IMR-90 (cell line): Measurements from ENCODE around the gene CPSF2. TPM values are rescaled to one million over a fixed set of nuclear protein-coding genes. Genes with fewer than 3 reads are reported as not detected.

Source experiments
- ATAC-seq: fragments of 200-7000 bp; cut with Tn5 transposase; 2 replicates; pipeline ENCODE4 v1.9.1; 2020; ENCODE audit warnings: low read depth, mild to moderate bottlenecking, moderate library complexity
- BruUV-seq: library from RNA; stranded (reverse); fragments of 400-500 nt; replicated peaks from 2 replicates; lab custom pipeline; 2021; lab: Mats Ljungman, UMichigan
- CTCF ChIA-PET: fragments of 300-600 bp; formaldehyde crosslinking; extraction: SDS; loops from one replicate; lab custom pipeline; 2021; ENCODE audit warnings: antibody characterized with exemption; lab: Yijun Ruan, JAX
- POLR2A ChIA-PET: fragments of 300-600 bp; sonication (Branson Sonifier 250); formaldehyde crosslinking; loops from one replicate; lab custom pipeline; 2022; ENCODE audit warnings: antibody characterized with exemption; ENCODE audit not compliant: unreplicated experiment; lab: Charles Lee
- DNase-seq: peaks from one replicate; pipeline ENCODE4 v3.0.0; 2013
- H2AFZ ChIP-seq: replicated peaks from 2 replicates; pipeline ENCODE3; 2013; ENCODE audit warnings: low read length, mild to moderate bottlenecking; ENCODE audit not compliant: poor library complexity
- H2AK5ac ChIP-seq: 2 replicates; pipeline ENCODE4 v1.6.1; 2013; ENCODE audit warnings: low read depth, low read length, inconsistent platforms
- H2AK9ac ChIP-seq: replicated peaks from 2 replicates; pipeline ENCODE3; 2013; ENCODE audit warnings: mild to moderate bottlenecking, low read depth, low read length, moderate library complexity; ENCODE audit not compliant: poor library complexity
- H2BK120ac ChIP-seq: 2 replicates; pipeline ENCODE4 v1.6.1; 2013; ENCODE audit warnings: low read depth, low read length, inconsistent platforms
- H2BK15ac ChIP-seq: 3 replicates; pipeline ENCODE4 v1.6.1; 2013; ENCODE audit warnings: low read depth, low read length, inconsistent platforms
- H2BK20ac ChIP-seq: 2 replicates; pipeline ENCODE4 v1.6.1; 2013; ENCODE audit warnings: low read depth, mild to moderate bottlenecking, inconsistent platforms, low read length, moderate library complexity
- H2BK5ac ChIP-seq: 2 replicates; pipeline ENCODE4 v1.6.1; 2013; ENCODE audit warnings: mild to moderate bottlenecking, low read depth, low read length, inconsistent platforms; ENCODE audit not compliant: poor library complexity, severe bottlenecking
- H3K14ac ChIP-seq: replicated peaks from 2 replicates; pipeline ENCODE4 v1.6.1; 2013; ENCODE audit warnings: low read depth, low read length, inconsistent platforms
- H3K18ac ChIP-seq: 2 replicates; pipeline ENCODE4 v1.6.1; 2013; ENCODE audit warnings: low read depth, low read length, control low read depth
- H3K23ac ChIP-seq: 2 replicates; pipeline ENCODE4 v1.6.1; 2013; ENCODE audit warnings: low read depth, low read length, inconsistent platforms
- H3K27ac ChIP-seq: 2 replicates; pipeline ENCODE4 v1.5.1; 2013; ENCODE audit warnings: mild to moderate bottlenecking, control low read depth, low read length; ENCODE audit not compliant: insufficient read depth
- H3K27me3 ChIP-seq: 2 replicates; pipeline ENCODE4 v1.6.1; 2013; ENCODE audit warnings: low read length; ENCODE audit not compliant: control insufficient read depth, insufficient read depth
- H3K36me3 ChIP-seq: 2 replicates; pipeline ENCODE4 v1.6.1; 2013; ENCODE audit warnings: low read length, mixed read lengths; ENCODE audit not compliant: control insufficient read depth, insufficient read depth
- H3K4ac ChIP-seq: 2 replicates; pipeline ENCODE4 v1.6.1; 2013; ENCODE audit warnings: low read depth, low read length, inconsistent platforms
- H3K4me1 ChIP-seq: 2 replicates; pipeline ENCODE4 v1.6.1; 2013; ENCODE audit warnings: low read length, mixed read lengths; ENCODE audit not compliant: control insufficient read depth, insufficient read depth
- H3K4me2 ChIP-seq: 2 replicates; pipeline ENCODE4 v1.6.1; 2013; ENCODE audit warnings: low read depth, mild to moderate bottlenecking, control low read depth, low read length, moderate library complexity
- H3K4me3 ChIP-seq: 2 replicates; pipeline ENCODE4 v1.5.1; 2013; ENCODE audit warnings: low read depth, mild to moderate bottlenecking, control low read depth, low read length, moderate library complexity; ENCODE audit not compliant: insufficient read depth
- H3K56ac ChIP-seq: 2 replicates; pipeline ENCODE4 v1.6.1; 2013; ENCODE audit warnings: low read length, inconsistent platforms; ENCODE audit not compliant: insufficient read depth; ENCODE audit errors: extremely low read depth
- H3K79me1 ChIP-seq, 2 experiments: 2 replicates each; pipeline ENCODE4 v1.6.1; 2013; ENCODE audit warnings: low read length in 2 of 2, inconsistent platforms in 1 of 2, low read depth in 1 of 2
- H3K9ac ChIP-seq: 2 replicates; pipeline ENCODE4 v1.6.1; 2013; ENCODE audit warnings: low read depth, low read length, control low read depth
- H3K9me1 ChIP-seq: 2 replicates; pipeline ENCODE4 v1.6.1; 2013; ENCODE audit warnings: low read length, inconsistent platforms; ENCODE audit not compliant: insufficient read depth
- H3K9me3 ChIP-seq: 2 replicates; pipeline ENCODE4 v1.6.1; 2013; ENCODE audit warnings: low read length; ENCODE audit not compliant: control insufficient read depth, insufficient read depth
- H4K20me1 ChIP-seq: 2 replicates; pipeline ENCODE4 v1.6.1; 2013; ENCODE audit warnings: low read length, inconsistent platforms; ENCODE audit not compliant: insufficient read depth
- H4K5ac ChIP-seq: 2 replicates; pipeline ENCODE4 v1.6.1; 2013; ENCODE audit warnings: mild to moderate bottlenecking, low read depth, low read length, control low read depth
- H4K8ac ChIP-seq, 2 experiments: 2 replicates each; pipeline ENCODE4 v1.6.1; 2013; ENCODE audit warnings: low read depth in 2 of 2, low read length in 2 of 2, control low read depth in 1 of 2, inconsistent platforms in 1 of 2
- H4K91ac ChIP-seq: 2 replicates; pipeline ENCODE4 v1.6.1; 2013; ENCODE audit warnings: low read depth, low read length, inconsistent platforms; ENCODE audit not compliant: insufficient read depth
- BHLHE40 ChIP-seq: fragments of 150-350 bp; IDR thresholded peaks from 2 replicates; pipeline ENCODE4 v1.6.1; 2016; ENCODE audit warnings: mild to moderate bottlenecking, low read depth, low read length
- CEBPB ChIP-seq: IDR thresholded peaks from 2 replicates; pipeline ENCODE4 v1.6.1; 2012; ENCODE audit warnings: low read depth, low read length, improper control_type of control experiment
- CHD1 ChIP-seq: IDR thresholded peaks from 2 replicates; pipeline ENCODE4 v1.6.1; 2012; ENCODE audit warnings: low read depth, low read length, improper control_type of control experiment
- ELK1 ChIP-seq: fragments of 150-350 bp; IDR thresholded peaks from 2 replicates; pipeline ENCODE4 v1.6.1; 2016; ENCODE audit warnings: low read depth, mild to moderate bottlenecking, low read length, moderate library complexity, borderline replicate concordance
- FOS ChIP-seq: fragments of 150-350 bp; IDR thresholded peaks from 2 replicates; pipeline ENCODE4 v1.6.1; 2016; ENCODE audit warnings: low read depth, low read length
- MAFK ChIP-seq: IDR thresholded peaks from 2 replicates; pipeline ENCODE4 v1.6.1; 2012; ENCODE audit warnings: low read depth, low read length, improper control_type of control experiment
- MAZ ChIP-seq: IDR thresholded peaks from 2 replicates; pipeline ENCODE4 v1.6.1; 2012; ENCODE audit warnings: low read depth, mild to moderate bottlenecking, low read length, improper control_type of control experiment, moderate library complexity, borderline replicate concordance
- MXI1 ChIP-seq: IDR thresholded peaks from 2 replicates; pipeline ENCODE4 v1.6.1; 2012; ENCODE audit warnings: low read depth, mild to moderate bottlenecking, low read length, moderate library complexity, borderline replicate concordance
- NFE2L2 ChIP-seq: fragments of 150-350 bp; IDR thresholded peaks from 2 replicates; pipeline ENCODE4 v1.6.1; 2016; ENCODE audit warnings: low read depth, mild to moderate bottlenecking, low read length
- POLR2A ChIP-seq: IDR thresholded peaks from 2 replicates; pipeline ENCODE4 v1.6.1; 2012; ENCODE audit warnings: mild to moderate bottlenecking, low read depth, low read length
- RAD21 ChIP-seq: IDR thresholded peaks from 2 replicates; pipeline ENCODE4 v1.6.1; 2012; ENCODE audit warnings: low read length, improper control_type of control experiment
- RCOR1 ChIP-seq: IDR thresholded peaks from 2 replicates; pipeline ENCODE4 v1.6.1; 2012; ENCODE audit warnings: mild to moderate bottlenecking, low read length, improper control_type of control experiment; ENCODE audit not compliant: insufficient replicate concordance
- RFX5 ChIP-seq: IDR thresholded peaks from 2 replicates; pipeline ENCODE4 v1.8.0; 2012; ENCODE audit warnings: low read depth, mild to moderate bottlenecking, low read length, moderate library complexity
- SMC3 ChIP-seq: fragments of 150-350 bp; IDR thresholded peaks from 2 replicates; pipeline ENCODE4 v1.6.1; 2016; ENCODE audit warnings: low read depth, mild to moderate bottlenecking, antibody characterized with exemption, low read length, moderate library complexity
- WGBS, 2 experiments: methylation state at CpG; one replicate each; pipeline versions ENCODE4 v1.1.5 to v1.1.7; 2013; ENCODE audit warnings: missing lambda C conversion rate in 2 of 2; ENCODE audit not compliant: insufficient read length in 1 of 2; ENCODE audit errors: extremely low coverage in 2 of 2; 5-methylcytosine and 5-hydroxymethylcytosine counted together
- dilution Hi-C: fragments of 300-500 bp; cut with HindIII; formaldehyde crosslinking; loops from one replicate; pipeline ENCODE4 v1.14.3; 2018; ENCODE audit warnings: low sequenced_read_pairs; ENCODE audit not compliant: unreplicated experiment
- in situ Hi-C: fragments of 300-500 bp; cut with MboI; formaldehyde crosslinking; loops from 3 replicates; pipeline ENCODE4 v1.14.3; 2019; ENCODE audit warnings: low sequenced_read_pairs, inconsistent platforms, mixed read lengths
- intact Hi-C: fragments of 100-400 bp; cut with micrococcal nuclease; formaldehyde crosslinking; loops from 2 replicates; pipeline ENCODE4 v1.10.0; 2022
- polyA plus RNA-seq, 3 experiments: library from polyadenylated mRNA; depleted of rRNA; stranded (reverse); fragments of >200 nt; gene quantifications; 2 replicates each; pipeline ENCODE4 v1.2.3, GENCODE V29; 2012; ENCODE audit warnings: low replicate concordance in 1 of 3
- total RNA-seq: library from RNA; depleted of rRNA; stranded (reverse); fragments of >200 nt; gene quantifications from 2 replicates; pipeline ENCODE4 v1.2.3, GENCODE V29; 2012
- TF ChIP-seq, protein P1 (sequence below): fragments of 150-350 bp; IDR thresholded peaks from 2 replicates; pipeline ENCODE4 v1.6.1; 2017; ENCODE audit warnings: mild to moderate bottlenecking, antibody characterized with exemption, low read length, low read depth
- TF ChIP-seq, protein P2 (sequence below): conservative IDR thresholded peaks from 2 replicates; pipeline ENCODE4 v1.5.1; 2012; ENCODE audit warnings: mild to moderate bottlenecking, low read depth, low read length, improper control_type of control experiment

CPSF2 gene
- total and polyA plus RNA-seq, 2 of the 4 experiments (the other 2 are of a cell fraction): 18.5 to 30.6 TPM

DNA sequence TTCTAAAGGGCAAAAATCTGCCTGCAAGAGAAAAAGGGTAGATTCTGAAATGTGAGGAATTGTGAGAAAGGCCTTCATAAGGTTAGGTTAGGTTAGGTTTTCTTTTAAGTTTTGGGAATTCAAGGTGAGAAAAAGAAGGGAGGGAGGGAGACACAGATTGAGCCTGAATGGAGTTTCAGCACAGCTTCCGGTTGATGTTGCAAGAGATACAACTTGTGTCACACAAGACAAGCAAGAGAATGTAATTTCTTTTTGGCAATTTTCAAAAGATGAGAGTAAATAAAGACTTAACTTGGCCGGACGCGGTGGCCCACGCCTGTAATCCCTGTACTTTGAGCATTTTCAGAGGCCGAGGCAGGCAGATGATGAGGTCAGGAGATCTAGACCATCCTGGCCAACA lies 63.8 kb downstream of the CPSF2 start:
- Histone ChIP-seq H2BK5ac (no peak overlapping the region), H3K9me3 (no peaks in the 10 kb centered on the region; the same call in 1 of the 2 replicates), H3K9me1 (no peaks in the 10 kb centered on the region), H3K4me3 (no peak overlapping the region), H2AK9ac (no peak overlapping the region), H2AFZ (no peak overlapping the region), H3K18ac (no peak overlapping the region), H4K20me1 (no peaks in the 10 kb centered on the region), H2BK15ac (no peak overlapping the region), H3K56ac (no peak overlapping the region), H3K9ac (no peak overlapping the region), H4K91ac (no peak overlapping the region), H2AK5ac (no peak overlapping the region), H3K4ac (no peak overlapping the region), H3K36me3 (no peaks in the 10 kb centered on the region), H2BK120ac (no peak overlapping the region), H3K4me1 (no peaks in the 10 kb centered on the region), H4K8ac (no peak overlapping the region), H4K5ac (no peak overlapping the region), H3K23ac (no peak overlapping the region), H3K4me2 (no peak overlapping the region), H3K27ac (no peak overlapping the region), H3K14ac (no peak overlapping the region), H2BK20ac (no peak overlapping the region), H3K27me3 (no peaks in the 10 kb centered on the region), H3K79me1 (no peaks in the 10 kb centered on the region)
- dilution Hi-C loops (no loop called here), in situ Hi-C loops (no loop called here), intact Hi-C loops (no loop called here)
- ChIA-PET POLR2A (no interaction called here), CTCF (no interaction called here)
- ATAC-seq: no peak
- TF ChIP-seq ELK1 (no peak), MAZ (no peak), POLR2A (no peak), CEBPB (no peak), MXI1 (no peak), FOS (no peak), MAFK (no peak), RAD21 (no peak), SMC3 (no peak), NFE2L2 (no peak), BHLHE40 (no peak), RCOR1 (no peak), RFX5 (no peak), CHD1 (no peak)
- TF ChIP-seq, protein P1, sequence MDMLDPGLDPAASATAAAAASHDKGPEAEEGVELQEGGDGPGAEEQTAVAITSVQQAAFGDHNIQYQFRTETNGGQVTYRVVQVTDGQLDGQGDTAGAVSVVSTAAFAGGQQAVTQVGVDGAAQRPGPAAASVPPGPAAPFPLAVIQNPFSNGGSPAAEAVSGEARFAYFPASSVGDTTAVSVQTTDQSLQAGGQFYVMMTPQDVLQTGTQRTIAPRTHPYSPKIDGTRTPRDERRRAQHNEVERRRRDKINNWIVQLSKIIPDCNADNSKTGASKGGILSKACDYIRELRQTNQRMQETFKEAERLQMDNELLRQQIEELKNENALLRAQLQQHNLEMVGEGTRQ: no peak
- TF ChIP-seq, protein P2, sequence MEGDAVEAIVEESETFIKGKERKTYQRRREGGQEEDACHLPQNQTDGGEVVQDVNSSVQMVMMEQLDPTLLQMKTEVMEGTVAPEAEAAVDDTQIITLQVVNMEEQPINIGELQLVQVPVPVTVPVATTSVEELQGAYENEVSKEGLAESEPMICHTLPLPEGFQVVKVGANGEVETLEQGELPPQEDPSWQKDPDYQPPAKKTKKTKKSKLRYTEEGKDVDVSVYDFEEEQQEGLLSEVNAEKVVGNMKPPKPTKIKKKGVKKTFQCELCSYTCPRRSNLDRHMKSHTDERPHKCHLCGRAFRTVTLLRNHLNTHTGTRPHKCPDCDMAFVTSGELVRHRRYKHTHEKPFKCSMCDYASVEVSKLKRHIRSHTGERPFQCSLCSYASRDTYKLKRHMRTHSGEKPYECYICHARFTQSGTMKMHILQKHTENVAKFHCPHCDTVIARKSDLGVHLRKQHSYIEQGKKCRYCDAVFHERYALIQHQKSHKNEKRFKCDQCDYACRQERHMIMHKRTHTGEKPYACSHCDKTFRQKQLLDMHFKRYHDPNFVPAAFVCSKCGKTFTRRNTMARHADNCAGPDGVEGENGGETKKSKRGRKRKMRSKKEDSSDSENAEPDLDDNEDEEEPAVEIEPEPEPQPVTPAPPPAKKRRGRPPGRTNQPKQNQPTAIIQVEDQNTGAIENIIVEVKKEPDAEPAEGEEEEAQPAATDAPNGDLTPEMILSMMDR: no peak
- 67% methylated on average over 1 of the region's 6 CpGs; no CpG with 5 or more reads in 1 of the 2 experiments for WGBS, 2 experiments
- no peak for DNase-seq
- no TSS peak for BruUV-seq
